Sciatic nerve (tissue), 2 donors: ENCODE measurements around the gene VENTX. TPM values are rescaled to one million over a fixed set of nuclear protein-coding genes. Genes with fewer than 3 reads are reported as not detected.
"Not testable (repeated sequence)": the region's sequence is repeated elsewhere in the genome, so short reads cannot be mapped to it uniquely, and the experiment has no call there.

Experiments used
- ATAC-seq: fragments of 200-7000 bp; cut with Tn5 transposase; one replicate; pipeline ENCODE4 v1.9.1; 2020; ENCODE audit warnings: mild to moderate bottlenecking, moderate library complexity
- DNase-seq: peaks from one replicate; pipeline ENCODE4 v3.0.0-alpha.2; 2020; ENCODE audit warnings: low spot score
- intact Hi-C: fragments of 100-400 bp; cut with DNase I; formaldehyde crosslinking; loops from one replicate; pipeline ENCODE4 v1.14.2; 2022
- total RNA-seq: library from RNA; stranded (reverse); fragmentation: NEBNext Ultra II Directional; extraction: Animal tissue kit (Norgen Biotek cat#: 25700); gene quantifications from one replicate; pipeline ENCODE4 v1.2.1, GENCODE V29; 2021
- donor health status: DM: no; HTN: no; CAD: no.
- donor health status: DM: no; HTN: no; CAD: no.

The VENTX gene
- total RNA-seq, 1 donor from 2014 or later = 3.0 TPM

DNA sequence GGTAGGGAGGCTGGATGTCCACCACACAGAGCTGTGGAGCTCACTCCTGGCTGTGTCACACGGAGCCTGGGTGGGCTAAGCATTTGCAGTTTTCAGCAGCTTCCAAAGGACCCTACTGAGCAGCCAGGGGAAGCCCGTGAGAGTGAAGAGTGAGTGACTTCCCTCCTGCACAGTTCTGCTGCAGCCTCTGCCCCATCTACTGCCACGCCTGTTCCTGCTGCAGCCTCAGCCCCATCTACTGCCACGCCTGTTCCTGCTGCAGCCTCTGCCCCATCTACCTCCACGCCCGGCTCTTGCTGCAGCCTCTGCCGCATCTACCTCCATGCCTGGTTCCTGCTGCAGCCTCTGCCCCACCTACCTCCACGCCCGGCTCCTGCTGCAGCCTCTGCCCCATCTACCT lies 26.8 kb downstream of the VENTX start:
- DNase-seq = no peak
- intact Hi-C loops = no loop called here
- ATAC-seq = no peak

DNA sequence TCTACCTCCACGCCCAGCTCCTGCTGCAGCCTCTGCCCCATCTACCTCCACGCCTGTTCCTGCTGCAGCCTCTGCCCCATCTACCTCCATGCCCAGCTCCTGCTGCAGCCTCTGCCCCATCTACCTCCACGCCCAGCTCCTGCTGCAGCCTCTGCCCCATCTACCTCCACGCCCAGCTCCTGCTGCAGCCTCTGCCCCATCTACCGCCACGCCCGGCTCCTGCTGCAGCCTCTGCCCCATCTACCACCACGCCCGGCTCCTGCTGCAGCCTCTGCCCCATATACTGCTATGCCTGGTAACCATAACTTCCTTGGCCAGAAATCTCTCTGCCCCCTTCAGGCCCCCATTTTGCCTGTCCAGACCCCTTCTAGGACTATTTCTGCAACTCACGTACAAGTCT lies 27.4 kb downstream of the VENTX start:
- DNase-seq, intact Hi-C loops, ATAC-seq: not testable (repeated sequence)

DNA sequence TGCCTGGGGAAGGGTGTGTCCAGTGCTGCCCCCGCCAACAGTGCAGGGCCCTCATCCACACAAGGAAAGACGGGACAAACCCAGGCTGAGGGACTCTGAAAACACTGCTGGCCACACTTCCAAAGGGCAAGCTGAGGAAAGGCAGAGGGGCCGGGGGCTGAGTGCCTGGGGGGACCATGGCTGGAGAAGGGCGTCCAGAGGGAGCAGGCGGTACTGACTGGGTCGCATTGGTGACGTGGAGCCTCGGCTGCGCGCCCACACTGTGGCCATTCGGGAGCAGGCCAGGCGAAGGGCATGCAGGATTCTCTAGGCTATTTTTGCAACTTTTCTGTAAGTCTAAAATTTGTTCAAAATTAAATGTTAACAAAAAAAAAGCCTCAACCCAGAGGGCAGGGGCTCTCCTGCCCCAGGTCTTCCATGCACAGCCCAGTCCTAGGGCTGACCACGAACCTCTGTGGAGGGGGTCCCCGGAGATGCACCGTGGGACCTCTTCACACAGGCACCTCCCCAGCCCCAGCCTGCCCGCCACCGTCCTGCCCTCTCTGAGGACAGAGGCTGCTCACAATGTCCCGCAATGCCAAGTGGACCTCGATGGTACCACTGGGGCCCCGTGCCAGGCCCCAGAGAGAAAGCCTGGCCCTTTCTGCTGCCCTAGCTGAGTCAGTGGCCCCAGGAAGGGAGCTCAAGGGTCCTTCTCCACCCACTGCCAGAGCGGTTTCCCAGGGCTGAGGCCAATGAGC lies 28.6 kb downstream of the VENTX start:
- intact Hi-C loops = no loop called here
- DNase-seq (no peak), ATAC-seq (no peak)

DNA sequence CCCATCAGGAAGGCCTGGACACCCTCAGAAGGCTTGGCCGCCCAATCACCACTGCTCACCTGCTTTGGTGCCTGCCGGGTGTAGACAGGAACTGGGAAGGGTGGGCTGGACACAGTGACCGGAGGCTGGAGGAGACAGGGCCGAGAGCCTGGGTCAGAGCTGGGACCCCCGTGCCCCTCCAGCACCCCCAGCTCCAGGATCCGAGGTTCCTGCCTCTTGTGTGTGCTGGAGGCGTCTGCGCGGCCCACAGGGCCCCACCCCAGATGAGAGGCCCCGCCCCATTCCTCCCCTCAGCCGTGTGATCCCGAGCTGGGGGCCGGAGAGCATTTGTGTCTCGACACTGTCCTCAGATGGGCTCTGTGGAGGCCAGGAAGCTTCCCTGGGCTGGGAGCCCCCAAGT lies 29.6 kb downstream of the VENTX start:
- ATAC-seq = no peak
- DNase-seq = no peak
- intact Hi-C loops = no loop called here

DNA sequence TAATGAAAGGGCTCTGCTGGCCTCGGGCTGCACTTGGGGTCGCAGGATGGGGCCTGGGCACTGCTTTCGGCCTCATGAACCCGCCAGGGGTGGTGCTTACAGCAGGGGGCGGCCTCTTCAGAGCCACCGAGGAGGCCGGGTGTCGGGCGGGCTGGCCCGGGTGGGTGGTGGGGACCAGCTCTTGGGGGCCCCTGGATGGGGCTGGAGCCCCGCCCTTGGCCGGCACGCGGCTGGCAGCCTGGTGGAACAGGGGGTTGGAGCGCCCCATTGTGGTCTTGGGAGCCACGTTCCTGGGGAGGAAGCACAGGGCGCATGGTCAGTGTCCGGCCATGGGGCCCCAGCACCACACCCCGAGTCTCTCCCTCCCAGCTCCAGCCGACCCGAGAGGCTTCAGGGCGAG lies 30.2 kb downstream of the VENTX start:
- DNase-seq (no peak), ATAC-seq (no peak)
- intact Hi-C loops = no loop called here

DNA sequence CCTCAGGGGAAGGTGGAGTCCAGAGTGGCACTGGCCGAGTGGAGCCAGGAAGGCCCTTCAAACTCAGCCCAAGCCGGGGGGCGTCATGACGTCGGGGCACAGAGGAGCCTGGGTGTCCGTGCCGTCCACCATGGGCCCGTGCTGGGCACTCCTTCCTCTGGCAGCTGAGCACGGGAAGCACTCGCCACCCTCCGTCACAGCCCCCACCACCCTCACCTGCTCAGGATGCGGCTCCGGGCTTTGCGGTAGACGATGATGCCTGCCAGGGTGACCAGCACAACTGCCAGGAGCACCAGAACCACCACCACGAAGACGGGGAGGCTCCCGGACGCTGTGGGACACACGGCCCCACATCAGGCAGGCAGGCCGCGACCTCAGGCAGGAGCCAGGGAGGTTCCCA lies 30.9 kb downstream of the VENTX start:
- intact Hi-C loops = no loop called here
- DNase-seq = no peak
- no peak for ATAC-seq

DNA sequence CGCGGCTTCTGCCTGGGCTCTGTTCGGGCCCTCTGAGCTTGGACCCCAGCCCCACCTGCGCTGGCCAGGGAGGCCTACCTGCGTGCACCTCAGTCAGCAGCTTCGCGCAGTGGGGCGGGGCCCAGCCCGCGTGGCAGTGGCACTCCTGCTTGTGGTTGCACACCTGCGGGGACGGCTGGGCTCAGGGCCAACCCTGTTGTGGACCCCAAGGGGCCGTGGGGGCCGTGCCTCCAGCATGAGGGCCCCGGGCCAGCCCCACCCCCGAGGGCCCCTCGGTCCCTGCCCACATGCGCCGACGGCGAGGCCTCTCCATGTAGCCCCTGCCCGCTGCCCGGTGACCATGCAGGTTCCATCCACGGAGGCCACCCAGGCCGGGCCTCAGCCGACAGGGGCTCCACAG lies 31.7 kb downstream of the VENTX start:
- intact Hi-C loops = no loop called here
- ATAC-seq = no peak
- DNase-seq = no peak

DNA sequence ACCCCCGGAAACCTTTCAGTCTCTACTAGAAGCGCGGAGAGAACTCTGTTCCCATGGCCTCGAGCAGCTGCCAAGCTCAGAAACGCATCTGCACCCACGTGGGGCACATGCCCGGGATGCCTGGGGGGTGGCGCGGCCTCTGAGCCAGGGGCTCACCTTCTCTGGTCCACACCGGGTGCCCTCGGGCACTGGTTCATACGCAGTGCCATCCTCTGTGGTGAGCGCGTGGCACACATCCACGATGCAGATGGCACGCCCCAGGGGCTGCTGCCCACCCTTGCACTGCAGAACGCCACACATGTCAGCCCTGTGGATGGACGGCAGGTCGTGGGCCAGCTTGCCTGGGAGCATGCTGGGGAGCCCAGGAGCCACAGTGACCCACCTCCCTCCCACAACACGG lies 32.5 kb downstream of the VENTX start:
- intact Hi-C loops = no loop called here
- ATAC-seq = no peak
- DNase-seq = no peak

DNA sequence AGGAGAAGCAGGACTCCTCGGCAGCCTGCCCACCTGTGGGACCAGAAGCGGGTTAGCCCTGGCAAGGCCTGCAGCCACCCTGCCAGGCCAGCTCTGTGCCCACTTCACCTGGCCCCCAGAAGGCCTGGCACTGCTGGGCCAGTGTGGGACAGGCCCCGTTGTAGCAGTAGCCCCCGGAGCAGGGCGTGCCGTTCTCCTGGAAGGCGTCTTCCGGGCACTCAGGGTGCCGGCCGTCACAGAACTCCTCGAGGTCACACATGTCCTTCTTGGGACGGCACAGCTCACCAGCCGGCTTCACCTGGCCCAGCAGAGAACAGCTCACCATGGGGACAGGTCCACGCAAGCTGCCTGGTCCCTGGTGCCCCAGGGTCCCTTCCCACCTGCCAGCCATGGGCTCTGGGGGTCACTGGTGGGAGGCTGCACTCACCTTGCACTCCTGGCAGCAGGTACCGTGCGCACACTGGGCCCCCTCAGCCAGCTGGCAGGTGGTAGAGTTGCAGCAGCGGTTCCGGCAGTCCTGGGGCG lies 33.2 kb downstream of the VENTX start:
- no peak for DNase-seq
- ATAC-seq = no peak
- intact Hi-C loops = no loop called here

DNA sequence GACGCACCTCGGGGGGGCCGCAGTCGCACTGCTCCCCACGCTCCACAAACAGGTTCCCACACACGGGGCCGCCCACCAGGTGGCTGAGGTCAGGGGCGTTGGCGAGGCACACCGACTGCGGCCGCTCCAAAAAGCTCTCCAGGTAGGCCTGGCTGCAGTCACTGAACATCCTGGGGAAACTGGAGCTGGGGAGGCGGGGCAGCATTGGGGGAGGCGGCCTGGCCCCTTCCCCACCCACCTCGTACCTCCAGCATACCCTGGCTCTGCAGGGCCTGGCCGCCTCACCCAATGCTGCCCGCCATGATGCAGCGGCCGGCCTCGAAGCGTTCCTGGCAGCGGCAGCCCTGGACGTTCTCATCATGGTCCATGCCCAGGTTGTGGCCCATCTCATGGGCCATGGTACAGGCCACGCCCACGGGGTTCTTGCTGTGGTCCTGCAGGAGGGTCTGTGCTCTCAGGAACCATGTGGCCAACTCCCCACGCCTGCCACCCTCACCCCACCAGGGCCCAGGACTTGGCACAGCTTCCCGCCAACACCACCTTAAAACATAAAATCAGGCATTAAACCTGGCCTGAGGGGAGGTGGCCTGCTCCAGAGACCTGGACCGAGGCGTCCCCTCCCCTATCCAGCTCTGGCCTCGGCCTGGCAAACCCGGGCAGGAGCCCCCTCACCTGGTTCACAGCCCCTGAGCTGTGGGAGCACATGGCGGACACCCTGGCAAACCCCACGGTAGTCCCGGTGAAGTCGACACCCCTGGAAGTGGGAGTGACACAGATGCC lies 34.1 kb downstream of the VENTX start:
- DNase-seq = no peak
- intact Hi-C loops = no loop called here
- no peak for ATAC-seq

DNA sequence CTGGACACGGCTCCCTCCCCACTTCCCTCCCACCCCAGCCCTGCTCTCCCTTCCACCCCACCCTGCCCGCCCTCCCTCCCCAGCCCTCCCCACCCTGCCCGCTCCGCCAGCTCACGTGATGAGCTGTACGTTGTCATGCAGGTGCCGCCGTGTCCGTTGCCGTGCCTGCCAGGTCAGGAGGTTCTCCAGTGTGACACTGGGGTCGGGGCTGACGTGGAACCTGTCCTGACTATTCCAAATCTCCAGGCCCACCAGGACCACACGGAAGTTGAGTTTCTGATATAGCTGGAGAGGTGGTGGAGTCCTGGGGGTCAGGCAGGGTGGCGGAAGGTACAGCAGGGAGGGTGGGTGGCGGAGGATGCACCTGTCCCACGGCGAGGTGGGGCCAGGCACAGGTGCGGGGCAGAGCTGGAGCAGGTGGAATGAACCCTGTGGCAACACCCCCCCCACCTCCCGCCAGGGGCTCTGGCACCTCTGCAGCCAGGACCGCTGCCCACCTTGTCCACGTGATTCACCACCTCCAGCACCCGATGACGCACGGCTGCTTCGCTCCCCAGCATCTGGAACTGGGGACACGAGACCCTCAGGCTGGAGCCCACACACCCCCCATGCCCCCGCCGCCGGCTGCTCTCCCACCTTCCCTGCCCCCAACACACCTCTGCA lies 34.8 kb downstream of the VENTX start:
- intact Hi-C loops = no loop called here
- no peak for ATAC-seq
- DNase-seq = no peak

DNA sequence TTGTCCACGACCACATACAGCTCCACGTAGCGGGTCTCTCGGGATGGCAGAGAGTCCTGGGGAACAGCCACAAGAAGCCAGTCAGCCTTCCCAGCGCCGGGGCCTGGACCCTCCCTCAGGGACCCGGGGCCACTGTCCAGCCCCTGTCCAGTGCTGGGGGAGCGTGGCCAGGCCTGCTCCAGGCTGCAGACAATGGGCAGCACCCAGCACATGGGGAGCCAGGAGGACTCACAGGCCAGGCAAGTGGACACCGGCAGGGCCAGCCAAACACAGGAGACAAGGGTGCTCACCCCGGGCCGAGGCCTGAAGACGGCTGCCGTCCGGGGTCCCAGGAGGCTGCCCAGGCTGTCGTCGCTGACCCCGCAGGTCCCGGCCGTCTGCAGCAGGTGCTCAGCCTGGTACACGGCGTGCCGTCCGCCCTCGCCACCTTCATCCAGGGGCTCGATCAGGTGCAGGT lies 35.3 kb downstream of the VENTX start:
- ATAC-seq = no peak
- intact Hi-C loops = no loop called here
- no peak for DNase-seq

DNA sequence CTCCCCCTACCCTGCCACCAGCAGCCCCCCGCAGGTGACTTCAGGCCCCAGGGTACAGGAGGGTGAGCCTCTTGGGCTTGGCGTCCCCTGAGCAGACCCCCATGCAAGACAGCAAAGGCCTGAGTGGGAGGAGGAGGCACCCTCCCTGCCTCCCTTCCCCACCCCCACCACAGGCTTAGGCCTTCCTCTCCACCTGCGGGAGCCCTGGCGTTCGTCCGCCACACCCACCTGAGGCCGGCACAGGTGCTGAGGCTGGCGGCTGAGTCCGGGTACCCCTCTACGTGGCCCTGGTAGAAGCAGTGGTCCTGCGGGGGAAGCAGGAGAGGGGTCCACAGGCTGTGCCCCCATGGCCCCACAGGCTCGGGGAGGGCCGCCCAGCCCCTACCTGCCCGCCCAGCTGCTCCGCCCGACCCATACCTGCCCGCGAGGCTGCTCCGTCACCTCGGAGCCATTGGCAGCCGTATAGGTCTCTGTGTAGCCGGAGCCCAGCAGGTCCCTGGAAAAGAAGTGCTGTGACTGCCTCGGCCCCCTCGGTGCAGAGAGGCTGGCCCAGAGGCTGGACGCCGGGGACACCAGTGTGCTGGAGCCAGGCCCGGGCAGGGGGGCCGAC lies 36.0 kb downstream of the VENTX start:
- intact Hi-C loops = no loop called here
- DNase-seq (no peak), ATAC-seq (no peak)

DNA sequence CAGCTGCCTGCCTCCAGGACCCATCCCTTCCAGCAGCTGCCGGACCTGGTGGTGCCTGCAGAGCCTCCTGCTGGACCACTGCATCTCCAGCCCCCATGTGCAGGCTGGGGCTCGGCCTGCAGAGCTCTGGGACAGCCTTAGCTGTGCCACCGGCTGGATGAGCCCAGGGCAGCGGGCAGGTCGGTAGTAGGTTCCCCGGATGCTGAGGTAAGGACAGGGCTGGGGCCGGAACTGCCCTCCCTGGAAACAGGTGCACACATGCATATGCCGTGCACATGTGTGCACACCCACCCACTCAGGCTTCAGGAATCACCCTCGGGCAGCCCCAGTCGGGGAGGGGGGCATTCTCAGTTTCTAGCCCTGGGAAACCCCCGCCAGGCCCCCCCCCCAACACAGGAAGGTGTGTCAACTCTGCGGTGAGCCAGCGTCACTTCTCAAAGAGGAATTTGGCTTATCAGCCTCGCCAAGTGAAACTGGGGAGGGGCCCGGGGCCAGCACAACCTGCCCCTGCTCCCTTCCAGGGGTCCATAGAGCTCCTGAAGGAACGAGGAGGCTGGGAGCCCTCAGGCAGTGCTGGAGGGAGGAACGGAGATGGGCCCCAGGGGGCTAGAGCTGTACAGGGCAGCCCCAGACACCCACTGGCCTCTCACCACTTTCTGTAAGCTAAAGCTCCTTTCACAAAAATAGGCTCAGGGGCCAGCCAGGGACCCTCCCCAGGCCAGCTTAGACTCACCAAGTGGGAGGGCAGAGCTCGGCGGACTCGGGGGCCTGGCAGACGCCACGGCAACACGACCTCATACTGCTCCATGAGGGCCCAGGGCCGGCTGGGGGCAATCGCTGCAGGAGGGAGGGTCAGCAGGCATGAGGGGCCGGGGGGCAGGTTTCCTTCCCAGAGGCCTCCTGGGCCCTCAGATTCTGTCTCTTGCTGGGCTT lies 37.4 kb downstream of the VENTX start:
- DNase-seq (no peak), ATAC-seq (no peak)
- intact Hi-C loops = no loop called here

DNA sequence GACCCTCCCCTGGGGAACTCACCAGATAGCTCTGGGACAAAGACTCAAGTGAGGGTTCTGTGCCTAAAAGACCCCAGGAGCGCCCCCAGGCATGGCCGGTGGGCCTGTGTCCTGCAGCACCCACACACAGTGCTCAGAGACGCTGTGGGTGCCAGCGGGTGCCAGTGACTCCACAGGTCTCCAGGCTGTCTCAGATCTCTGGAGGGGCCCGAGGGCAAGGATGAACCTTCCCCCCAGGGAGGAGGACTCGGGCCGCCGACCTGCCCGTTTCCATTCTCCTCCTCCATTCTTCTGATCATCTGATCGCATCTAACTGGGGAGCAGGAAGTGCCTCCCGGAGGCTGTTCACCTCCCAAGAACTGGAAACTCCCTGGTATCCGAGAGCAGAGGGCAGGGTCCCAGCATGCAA lies 38.0 kb downstream of the VENTX start:
- ATAC-seq (no peak), DNase-seq (no peak)
- intact Hi-C loops = no loop called here

DNA sequence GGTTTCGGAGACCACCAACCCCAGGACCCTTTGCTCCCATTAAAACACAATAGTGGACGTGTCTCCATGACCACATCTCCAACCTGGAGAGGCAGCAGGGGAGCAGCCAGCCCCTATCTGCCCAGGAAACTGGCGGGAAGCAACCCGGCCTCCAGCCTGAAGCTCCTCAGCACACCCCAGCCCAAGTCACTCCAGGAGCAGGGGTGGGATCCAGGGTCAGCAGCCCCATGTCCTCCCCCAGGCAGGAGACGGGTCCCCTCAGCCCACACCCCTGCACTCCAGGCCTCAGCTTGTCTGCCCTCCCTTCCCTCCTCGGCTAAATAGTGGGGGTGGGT lies 38.4 kb downstream of the VENTX start:
- intact Hi-C loops = no loop called here
- ATAC-seq = no peak
- DNase-seq = no peak

DNA sequence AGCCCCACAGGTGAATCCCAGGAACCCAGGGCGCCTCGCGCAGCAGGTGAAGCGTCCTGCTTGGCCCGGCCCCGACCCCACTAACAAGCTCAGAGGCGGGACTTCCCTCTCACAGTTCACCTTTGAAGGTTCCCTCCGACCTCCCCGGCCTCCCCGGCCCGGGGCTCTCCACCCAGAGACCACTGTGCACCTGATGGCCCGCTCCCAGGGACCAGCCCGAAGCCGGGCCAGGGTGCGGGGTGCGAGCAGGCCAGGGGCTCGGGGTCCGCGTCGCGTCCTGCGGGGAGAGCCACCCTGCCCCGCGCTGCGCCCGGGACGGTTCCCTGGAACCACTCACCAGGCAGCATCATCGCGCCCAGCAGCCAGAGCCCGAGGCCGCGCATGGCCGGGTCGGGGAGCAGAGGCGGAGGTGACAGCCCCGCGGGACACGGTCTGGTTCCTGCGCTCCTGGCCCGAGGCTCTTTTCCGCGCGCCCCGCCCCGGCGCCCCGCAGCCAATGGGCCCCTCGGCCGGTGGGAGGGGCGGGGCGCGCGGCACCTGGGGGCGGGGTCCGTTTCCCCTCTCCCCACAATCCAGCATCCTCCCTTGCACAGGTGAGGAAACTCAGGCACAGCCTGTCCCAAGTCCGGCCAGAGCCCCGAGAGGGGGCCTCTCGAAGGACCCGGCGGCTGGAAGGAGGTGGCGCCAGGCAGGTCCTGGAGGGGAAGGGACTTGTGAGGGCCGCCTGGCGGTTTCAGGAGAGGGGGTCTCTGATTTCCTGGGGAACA lies 39.0 kb downstream of the VENTX start, which contains the start of gene ADAM8:
ADAM8 (minus strand) TSS at position 434 of the 767 bp plus-strand sequence; CDS start at position 383, 51 bp downstream.
- DNase-seq (no peak), ATAC-seq (no peak)
- intact Hi-C loops = no loop called here
